ENCODE data around the gene RPS6KA5.
"Not testable (repeated sequence)": the region's sequence is repeated elsewhere in the genome, so short reads cannot be mapped to it uniquely, and the experiment has no call there.

The RPS6KA5 gene

GRCh38 chr14:90874599-90874998 lies 185.8 kb downstream of the RPS6KA5 start:
- DNase-seq (ENCODE audit: low read depth in 2 of 2, low spot score in 1 of 2) = no peak

GRCh38 chr14:90871605-90872233 lies 188.7 kb downstream of the RPS6KA5 start:
- no peak for DNase-seq (ENCODE audit: low read depth in 2 of 2, low spot score in 1 of 2)

- no peak for DNase-seq (ENCODE audit: low read depth in 2 of 2, low spot score in 1 of 2)
Measured at GRCh38 chr14:90870950-90871604, 189.4 kb downstream of the RPS6KA5 start.

- DNase-seq (ENCODE audit: low read depth in 2 of 2, low spot score in 1 of 2) = no peak
Measured at GRCh38 chr14:90867501-90867900, 192.9 kb downstream of the RPS6KA5 start.

- DNase-seq (ENCODE audit: low read depth in 2 of 2, low spot score in 1 of 2) = no peak
Measured at GRCh38 chr14:90866833-90867232, 193.6 kb downstream of the RPS6KA5 start.

- no peak for DNase-seq (ENCODE audit: low read depth in 2 of 2, low spot score in 1 of 2)
Measured at GRCh38 chr14:90864741-90865140, 195.7 kb downstream of the RPS6KA5 start.

GRCh38 chr14:90858511-90858910 lies 201.9 kb downstream of the RPS6KA5 start:
- DNase-seq (ENCODE audit: low read depth in 2 of 2, low spot score in 1 of 2) = no peak

GRCh38 chr14:90857866-90858265 lies 202.6 kb downstream of the RPS6KA5 start:
- no peak for DNase-seq (ENCODE audit: low read depth in 2 of 2, low spot score in 1 of 2)

- not testable (repeated sequence) for DNase-seq (ENCODE audit: low read depth in 2 of 2, low spot score in 1 of 2)
Measured at GRCh38 chr14:90856115-90856514, 204.3 kb downstream of the RPS6KA5 start.

- DNase-seq (ENCODE audit: low read depth in 2 of 2, low spot score in 1 of 2) = no peak
Measured at GRCh38 chr14:90853116-90853515, 207.3 kb downstream of the RPS6KA5 start.

GRCh38 chr14:90851327-90852036 lies 209.0 kb downstream of the RPS6KA5 start:
- no peak for DNase-seq (ENCODE audit: low read depth in 2 of 2, low spot score in 1 of 2)

GRCh38 chr14:90850487-90850886 lies 210.0 kb downstream of the RPS6KA5 start:
- DNase-seq (ENCODE audit: low read depth in 2 of 2, low spot score in 1 of 2) = no peak

GRCh38 chr14:90849787-90850444 lies 210.5 kb downstream of the RPS6KA5 start:
- no peak for DNase-seq (ENCODE audit: low read depth in 2 of 2, low spot score in 1 of 2)

- no peak for DNase-seq (ENCODE audit: low read depth in 2 of 2, low spot score in 1 of 2)
Measured at GRCh38 chr14:90848944-90849731, 211.3 kb downstream of the RPS6KA5 start.

GRCh38 chr14:90846511-90846910 lies 213.9 kb downstream of the RPS6KA5 start:
- no peak for DNase-seq (ENCODE audit: low read depth in 2 of 2, low spot score in 1 of 2)

GRCh38 chr14:90844321-90844720 lies 216.1 kb downstream of the RPS6KA5 start:
- DNase-seq (ENCODE audit: low read depth in 2 of 2, low spot score in 1 of 2) = no peak

GRCh38 chr14:90842726-90843125 lies 217.7 kb downstream of the RPS6KA5 start:
- DNase-seq (ENCODE audit: low read depth in 2 of 2, low spot score in 1 of 2) = no peak

- DNase-seq (ENCODE audit: low read depth in 2 of 2, low spot score in 1 of 2) = not testable (repeated sequence)
Measured at GRCh38 chr14:90840667-90841066, 219.8 kb downstream of the RPS6KA5 start.

GRCh38 chr14:90839889-90840266 lies 220.6 kb downstream of the RPS6KA5 start:
- no peak for DNase-seq (ENCODE audit: low read depth in 2 of 2, low spot score in 1 of 2)

GRCh38 chr14:90839024-90839888 lies 221.2 kb downstream of the RPS6KA5 start:
- DNase-seq (ENCODE audit: low read depth in 2 of 2, low spot score in 1 of 2) = no peak

All from stimulated activated CD8-positive, alpha-beta memory T cell treated with anti-CD3 and anti-CD28 coated beads, Interleukin-4, amount 100 ng/mL, for 1 hour (primary cell).